ENCODE results near the gene TJP1. TPM values are rescaled to one million over a fixed set of nuclear protein-coding genes. Genes with fewer than 3 reads are reported as not detected.
"Not testable (repeated sequence)": the region's sequence is repeated elsewhere in the genome, so short reads cannot be mapped to it uniquely, and the experiment has no call there.

Gene TJP1
- total RNA-seq, 1 donor from 2014 or later = 76.2 TPM

DNA sequence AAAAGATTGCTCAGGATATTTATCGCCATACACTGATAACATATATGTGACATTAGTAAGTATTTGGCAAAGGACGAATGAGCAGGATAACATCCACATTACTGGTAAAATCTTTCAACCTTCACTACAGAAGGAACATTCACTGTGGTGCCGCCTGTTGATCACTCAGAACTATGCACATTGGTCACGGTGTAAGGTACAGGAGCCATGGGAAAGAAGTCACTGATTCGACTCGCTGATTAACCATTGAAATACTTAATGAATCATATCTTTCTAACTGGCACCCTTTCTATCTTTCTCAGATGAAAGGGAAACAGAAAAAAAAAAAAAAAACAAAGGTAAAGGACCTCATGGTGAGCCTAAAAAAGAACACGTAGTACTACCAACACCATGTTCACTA is 68.8 kb downstream of the TJP1 start:
- DNase-seq = no peak

DNA sequence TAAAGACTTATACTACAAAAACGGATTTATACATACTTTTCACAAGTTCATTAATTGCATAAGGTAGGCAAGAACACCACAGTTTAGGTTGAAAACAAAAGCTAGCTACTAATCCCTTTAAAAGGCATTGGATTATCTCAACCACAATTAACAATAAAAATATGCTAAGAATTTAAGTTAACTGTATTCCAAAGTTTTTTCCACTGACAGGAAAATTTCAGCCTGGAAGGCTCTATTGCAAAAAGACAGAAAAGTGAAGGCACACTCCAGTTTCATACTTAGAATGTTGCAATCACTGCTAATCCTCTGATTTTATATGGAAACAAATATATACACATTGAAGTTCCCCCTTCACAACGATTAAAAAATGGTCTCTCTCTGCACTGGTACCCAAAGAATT is 71.5 kb downstream of the TJP1 start:
- DNase-seq = no peak

DNA sequence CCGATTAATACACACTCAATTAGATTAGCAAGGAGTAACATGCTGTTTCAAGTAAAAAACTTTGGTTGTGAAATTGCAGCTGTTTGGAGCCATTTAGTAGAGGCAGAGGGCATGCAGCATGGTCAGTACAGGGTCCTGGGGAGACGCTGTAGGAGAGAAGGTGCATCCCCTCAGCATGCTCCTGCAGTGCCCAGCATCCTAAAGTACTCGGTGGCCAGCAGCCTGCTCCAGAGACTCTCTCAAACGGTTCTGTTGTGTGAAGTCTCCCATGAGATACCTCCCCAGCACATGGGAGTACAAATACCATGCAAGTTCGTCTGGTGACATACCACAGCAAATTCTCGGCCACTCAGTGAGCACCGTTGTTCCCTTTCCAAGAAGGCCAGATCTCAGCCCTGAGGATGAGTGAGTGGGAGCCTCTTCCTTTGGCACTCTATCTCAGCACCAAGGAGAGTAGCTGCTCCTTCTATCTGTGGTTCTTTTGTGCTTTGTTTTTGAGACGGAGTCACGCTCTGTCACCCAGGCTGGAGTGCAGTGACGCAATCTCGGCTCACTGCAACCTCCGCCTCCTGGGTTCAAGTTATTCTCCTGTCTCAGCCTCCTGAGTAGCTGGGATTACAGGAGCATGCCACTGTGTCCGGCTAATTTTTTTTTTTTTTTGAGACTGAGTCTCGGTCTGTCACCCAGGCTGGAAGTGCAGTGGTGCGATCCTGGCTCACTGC is 72.7 kb downstream of the TJP1 start:
- DNase-seq = no peak

DNA sequence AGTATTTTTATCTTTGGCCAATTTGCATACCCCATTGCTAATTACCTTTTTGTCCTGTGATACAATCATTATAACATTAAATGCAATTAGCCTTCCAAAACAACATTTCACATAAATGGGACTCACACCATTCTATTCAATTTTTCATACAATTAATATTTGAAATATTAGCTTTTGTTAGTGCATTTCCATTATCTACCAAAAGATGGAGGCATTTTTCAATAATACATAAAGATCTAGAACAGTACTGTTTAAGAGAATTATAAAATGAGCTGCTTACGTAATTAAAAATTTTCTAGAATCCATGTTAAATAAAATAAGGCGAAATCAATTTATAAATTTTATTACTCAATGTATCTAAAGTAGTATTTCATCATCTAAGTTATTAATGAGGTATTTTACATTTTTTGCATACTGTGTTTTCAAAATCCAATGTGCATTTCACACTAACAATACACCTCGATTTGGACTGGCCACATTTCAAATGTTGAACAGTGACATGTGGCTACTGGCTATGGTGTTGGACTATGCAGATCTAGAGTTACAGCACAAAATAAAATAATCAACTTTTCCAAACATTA is 74.3 kb downstream of the TJP1 start:
- DNase-seq = peak; percentile 37

DNA sequence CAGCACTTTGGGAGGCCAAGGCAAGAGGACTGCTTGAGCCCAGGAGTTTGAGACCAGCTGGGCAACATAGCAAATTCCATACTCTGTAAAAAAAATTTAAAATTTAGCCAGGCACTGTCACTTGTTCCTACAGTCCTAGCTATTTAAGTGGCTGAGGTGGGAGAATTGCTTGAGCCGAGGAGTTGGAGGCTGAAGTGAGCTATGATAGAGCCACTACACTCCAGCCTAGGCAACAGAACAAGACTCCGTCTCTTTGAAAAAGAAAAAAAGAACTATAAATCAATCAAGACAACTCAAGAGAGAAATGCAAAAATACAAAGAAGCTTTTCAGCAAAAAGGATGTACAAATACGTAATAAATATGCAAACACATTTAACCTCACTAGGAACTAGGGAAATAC is 78.8 kb downstream of the TJP1 start:
- no peak for DNase-seq

DNA sequence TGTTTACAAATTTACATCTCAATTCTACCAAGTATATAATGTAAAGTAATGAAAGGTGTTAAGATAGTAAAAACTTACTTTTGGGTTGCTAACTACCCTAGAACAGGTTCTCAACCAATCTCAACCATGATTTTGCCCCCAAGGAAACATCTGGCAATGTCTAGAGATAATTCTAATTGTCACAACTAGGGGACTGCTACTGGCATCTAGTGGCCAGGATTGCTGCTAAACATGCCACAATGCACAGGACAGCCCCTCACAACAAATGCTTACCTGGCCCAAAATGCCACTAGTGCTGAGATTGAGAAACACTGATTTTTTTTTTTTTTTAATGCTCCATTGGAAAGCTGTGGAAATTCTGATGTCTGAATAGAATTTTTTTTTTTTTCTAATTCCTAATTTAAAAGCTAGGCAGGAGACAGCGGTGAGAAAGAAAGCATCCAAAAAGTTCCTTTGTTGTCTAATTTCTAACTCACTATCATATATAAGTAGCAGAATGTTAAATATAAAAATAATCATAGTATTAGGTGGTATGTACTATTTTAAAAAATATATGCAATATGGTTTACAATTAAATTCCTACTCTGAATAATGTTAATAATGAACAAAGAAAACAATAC is 81.5 kb downstream of the TJP1 start:
- no peak for DNase-seq

DNA sequence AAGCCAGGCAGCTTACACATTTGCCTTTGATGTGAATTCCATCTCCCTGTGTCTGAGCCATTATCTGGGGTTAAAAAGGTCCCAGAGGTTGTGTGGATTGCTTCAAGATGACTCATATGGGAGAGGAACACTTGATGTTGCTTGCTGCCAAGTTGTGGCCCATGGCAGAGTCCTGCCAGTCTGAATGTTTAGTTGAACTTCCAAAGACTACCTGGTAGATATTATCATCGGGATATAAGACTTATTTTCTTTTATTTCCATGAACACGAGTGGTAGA is 85.6 kb downstream of the TJP1 start:
- no peak for DNase-seq

DNA sequence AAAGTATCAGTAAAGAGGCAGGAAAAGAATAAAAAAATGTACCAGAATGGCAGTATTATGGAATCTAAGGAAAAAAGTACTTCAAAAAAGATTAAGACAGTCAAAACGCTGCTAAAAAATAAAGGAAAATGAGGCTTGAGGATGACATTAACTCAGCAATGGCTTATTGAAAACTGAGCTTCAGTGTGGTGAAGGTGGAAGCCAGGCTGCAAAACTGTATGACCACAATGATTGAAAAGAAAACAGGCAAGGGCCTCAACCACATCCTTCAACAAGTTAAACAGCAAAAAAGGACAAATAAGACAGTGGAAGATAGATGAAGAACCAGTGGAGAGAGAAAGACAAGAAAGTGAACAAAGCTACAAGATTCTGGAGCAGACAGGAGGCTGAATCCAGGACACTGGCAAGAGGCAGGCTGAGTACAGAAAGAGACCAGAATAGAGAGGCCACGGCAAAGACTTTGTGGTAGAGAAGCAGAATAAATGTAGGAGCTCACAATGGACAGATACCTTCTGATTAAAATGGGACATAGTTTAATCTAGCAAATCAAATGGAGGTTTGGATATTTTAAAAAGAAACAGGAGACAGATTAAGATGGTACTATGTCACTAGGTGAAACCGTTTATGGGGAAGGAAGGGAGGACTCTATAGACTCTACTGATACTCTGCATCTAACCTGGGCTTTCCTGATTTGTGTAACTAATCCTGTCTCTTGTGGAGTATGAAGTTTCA is 86.1 kb downstream of the TJP1 start:
- DNase-seq = no peak

DNA sequence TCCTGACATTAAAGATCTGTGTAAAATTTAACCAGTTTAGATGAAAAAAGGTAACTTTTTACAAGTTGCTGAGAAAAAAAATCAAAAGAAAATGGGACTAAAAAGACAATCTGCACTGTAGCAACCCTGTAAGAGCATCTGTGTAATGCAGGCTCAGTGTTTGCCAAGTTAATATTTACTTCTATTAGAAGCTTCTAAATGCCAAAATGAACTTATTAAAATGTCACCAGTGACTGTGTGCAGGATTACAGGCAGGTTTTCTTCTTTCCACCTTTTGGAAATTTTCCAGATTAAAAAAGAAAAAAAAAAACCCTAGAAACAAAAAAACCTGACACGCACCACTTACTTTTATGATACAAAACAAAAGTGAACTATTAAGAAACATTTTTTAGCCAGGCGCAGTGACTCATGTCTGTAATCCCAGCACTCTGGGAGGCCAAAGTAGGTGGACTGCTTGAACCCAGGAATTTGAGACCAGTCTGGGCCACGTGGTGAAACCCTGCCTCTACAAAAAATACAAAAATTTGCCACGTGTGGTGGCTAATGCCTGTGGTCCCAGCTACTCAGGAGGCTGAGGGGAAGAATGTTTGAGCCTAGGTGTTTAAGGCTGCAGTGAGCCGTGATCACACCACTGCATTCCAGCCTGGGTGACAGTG is 87.2 kb downstream of the TJP1 start:
- DNase-seq = no peak

DNA sequence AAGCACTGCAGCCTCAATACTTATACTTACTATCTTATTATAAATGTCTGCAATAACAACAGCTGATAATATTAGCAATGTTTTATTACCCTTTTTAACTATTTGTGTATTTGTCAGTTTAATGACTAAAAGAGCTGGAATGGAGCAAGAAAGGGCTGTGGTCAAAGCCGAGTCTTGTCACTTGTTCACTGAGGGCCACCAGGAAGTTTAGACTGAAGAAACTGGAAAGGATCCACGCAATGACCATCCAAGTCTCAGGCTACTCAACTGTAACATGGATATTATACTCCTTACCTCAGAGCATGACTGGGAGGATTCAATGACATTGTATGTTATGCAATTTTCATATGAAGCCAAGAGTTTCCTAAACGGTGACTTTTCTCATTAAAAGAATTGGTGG is 90.4 kb downstream of the TJP1 start:
- DNase-seq = no peak

DNA sequence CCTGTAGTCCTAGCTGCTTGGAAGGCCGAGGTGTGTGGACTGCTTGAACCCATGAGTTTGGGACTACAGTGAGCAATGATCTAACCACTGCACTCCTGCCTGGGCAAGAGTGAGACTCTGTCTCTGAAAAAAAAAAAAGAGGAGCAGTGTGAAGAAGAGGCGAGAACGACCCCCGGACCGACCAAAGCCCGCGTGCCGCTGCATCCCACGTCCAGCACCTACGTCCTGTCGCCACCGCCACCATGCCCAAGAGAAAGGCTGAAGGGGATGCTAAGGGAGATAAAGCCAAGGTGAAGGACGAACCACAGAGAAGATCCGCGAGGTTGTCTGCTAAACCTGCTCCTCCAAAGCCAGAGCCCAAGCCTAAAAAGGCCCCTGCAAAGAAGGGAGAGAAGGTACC is 91.8 kb downstream of the TJP1 start:
- DNase-seq = not testable (repeated sequence)

DNA sequence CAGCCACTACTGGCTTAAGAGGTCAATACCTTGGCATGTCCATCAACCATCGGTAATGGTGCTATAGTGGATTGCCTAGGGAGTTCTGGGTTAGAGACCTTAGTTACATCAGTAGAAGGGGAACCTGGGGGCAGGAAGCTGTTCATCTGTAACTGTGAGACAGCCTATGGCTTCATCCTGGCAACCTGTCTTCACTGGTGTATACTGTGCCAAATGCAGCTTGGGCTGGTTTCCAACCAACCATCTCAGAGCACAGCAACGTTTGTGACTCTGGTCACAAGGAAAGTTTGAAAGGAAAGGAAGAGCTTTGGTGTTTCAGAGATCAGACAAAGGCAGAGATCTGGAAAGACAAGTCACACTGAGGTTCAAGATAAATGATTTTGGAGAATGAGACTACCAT is 93.8 kb downstream of the TJP1 start:
- DNase-seq = no peak

DNA sequence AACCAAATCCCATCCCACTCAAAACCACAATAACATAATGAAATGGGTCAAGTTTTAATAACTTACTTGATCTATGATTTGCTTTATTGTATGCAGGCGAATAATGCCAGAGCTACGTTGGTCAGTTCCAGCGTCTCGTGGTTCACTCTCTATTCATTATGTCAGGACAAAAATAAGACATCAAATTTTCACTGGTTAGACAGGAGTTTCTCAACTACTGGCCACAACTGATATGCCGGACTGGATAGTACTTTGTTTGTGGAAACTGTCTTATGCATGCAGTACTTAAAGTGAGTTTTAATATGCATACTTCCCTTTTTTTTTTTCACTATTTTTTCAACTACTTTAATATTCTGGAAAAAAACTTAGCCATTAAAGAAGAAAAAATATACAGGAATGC is 94.4 kb downstream of the TJP1 start:
- DNase-seq = no peak

DNA sequence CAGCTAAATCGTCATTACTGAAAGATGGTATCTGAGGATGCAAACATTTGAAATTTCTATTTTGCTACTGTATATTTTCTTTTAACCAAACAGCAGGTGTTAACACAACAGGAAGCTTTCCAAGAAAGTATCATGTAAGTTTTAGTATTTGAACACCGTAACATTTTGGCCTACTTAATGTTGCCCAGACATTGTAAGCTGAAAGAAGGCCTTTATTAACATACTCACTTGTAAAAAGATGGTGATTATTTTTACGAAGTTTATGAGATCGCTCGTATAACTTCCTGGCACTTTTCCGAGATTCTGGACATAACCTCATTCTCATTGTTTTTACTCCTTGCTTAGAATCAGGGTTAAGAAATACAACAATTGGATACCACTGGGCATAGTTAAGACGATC is 95.7 kb downstream of the TJP1 start:
- DNase-seq = no peak

DNA sequence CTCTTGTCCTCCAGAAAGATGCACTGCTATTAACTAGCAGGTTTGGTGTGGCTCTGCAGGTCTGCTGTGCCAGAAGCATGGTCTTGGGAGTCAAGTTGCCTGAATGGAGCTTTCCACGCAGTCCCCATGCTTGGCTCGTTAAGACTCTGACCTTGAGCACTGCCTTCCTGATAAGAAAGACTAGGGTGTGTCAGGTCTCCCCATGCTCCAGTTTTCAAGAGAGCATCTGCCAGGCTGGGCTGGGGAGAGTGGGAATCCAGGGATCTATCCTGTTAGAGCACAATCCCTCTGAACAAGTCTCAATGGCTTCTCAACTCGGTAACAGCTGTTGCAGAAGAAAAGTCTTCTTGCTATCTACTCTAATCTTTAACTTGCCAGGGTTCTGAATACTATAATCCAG is 98.2 kb downstream of the TJP1 start:
- no peak for DNase-seq

DNA sequence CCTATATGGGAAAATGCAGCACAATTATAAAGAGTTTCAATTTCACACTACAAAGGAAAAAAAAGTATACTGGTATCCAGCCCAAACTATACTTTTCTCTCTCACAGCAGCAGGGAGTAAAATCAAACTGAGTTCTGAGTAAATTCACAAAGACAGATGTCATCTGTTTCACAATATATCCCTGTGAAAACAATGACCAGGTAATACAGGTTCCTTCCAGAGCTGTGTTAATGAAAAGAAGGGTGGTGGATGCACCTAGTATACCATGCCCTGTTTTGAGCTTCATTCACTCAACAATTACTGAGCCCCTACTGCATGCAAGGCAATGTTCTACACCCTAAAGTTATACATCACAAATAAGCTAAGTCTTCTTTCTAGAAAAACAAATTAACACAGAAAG is 108.5 kb downstream of the TJP1 start:
- DNase-seq = no peak

DNA sequence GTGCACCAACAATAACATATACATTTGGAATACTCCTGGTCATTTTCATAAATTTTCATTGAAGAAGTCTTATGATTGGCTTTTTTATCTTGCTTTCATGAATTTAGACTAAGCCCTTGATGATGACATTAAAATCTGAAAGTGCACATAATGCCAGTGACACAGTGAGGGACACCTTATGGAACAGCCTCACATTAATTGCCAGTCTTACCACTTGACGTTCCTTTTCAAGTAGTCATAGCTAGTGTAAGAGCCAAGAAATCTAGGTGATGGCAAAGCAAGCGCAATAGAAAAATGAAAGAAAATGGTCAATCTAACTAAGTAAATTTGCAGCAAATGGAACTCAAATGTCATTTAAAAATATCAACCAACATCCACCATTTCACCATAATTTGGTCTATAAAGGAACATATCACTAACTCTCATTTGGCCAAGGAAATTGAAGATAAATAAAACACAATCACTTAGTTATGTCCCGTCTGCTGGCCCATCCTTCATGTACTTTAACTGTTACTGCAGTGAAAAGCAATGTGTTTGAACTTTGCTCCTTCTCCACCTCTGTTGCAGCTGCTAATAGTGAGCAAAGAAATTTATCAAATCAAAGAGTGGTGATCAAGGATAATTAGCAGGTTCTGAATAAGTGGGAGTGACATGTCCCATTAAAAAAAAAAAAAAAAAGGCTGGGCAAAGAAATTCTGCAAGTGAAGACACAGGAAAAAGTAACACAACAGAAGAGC is 110.0 kb downstream of the TJP1 start:
- no peak for DNase-seq

DNA sequence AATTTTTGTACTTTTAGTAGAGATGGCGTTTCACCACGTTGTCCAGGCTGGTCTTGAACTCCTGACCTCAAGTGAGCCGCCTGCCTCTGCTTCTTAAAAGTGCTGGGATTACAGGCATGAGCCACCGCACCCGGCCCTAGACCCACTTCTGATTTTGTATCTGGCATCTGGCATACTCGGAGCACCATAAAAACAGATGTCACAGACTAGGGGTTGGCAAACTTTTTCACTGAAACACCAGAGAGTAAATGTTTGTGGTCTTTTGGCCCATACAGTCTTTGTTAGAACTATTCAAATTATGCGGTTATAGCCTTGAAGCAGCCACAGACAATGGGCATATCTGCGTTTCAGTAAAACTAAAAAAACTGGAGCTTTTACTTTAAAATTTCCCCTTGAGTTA is 110.7 kb downstream of the TJP1 start:
- no peak for DNase-seq

DNA sequence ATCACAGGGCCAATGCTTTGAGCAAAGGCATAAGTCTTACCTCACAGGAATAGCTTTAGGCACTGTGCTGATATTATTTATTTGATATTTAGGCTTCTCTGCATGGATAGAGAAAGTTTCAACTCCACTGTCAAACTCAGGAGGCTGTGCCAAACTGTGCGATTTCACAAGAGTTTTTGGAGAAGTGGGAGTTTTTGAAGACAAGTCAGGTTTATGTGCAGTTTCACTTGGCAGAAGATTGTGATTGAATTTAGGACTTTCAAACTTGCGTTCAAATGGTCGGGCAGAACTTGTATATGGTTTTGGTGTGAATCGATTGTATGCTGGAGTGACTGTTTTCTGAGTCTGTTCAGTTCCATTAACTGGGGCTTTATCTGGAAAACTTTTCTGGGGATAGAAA is 113.7 kb downstream of the TJP1 start:
- no peak for DNase-seq

DNA sequence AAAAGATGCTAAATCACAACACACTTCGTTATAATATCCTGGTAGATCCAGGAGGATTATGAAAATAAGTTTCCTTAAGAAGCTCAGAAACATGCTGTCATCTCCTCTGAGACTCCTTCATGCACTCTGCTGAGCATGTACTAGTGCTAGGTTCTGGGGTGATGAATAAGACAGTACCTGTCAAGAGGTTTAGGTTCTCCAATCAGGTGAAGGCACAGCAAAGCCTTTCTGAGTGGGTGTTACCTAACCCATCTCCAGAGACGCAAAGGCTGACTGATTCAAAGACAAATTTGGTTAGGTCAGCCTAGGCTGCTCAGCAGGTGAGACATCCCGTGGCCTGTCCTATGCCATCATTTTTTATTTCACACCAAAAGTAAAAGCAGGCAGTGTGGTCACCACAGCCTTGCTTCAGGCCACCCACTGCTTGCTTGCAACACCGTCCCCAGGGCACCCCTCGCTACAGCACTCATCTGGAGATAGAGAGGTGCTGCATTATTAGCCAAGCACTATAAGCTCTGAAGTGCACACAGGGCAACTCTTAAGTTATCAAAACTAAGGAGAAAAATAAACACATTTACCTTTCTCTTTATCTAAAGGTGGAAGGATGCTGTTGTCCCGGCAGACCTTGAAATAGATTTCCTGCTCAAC is 117.2 kb downstream of the TJP1 start:
- DNase-seq = no peak

DNA sequence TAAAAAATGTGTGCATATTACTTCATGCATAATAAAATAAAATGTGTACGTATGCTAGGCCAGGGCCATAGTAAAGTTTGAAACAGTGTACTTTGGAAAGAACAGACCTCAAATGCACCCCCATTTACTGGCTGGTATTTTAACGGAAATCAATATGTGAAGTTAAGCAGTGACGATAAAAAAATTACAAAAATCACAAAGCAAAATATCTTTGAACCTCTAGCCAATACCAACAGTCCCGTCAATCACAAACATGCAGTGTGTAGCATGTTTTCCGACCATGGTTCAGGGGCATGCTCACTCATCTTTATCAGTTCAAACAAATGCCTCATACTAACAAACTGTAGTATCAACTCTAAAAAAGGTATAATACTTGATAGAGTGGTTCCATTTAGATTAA is 121.1 kb downstream of the TJP1 start:
- no peak for DNase-seq

DNA sequence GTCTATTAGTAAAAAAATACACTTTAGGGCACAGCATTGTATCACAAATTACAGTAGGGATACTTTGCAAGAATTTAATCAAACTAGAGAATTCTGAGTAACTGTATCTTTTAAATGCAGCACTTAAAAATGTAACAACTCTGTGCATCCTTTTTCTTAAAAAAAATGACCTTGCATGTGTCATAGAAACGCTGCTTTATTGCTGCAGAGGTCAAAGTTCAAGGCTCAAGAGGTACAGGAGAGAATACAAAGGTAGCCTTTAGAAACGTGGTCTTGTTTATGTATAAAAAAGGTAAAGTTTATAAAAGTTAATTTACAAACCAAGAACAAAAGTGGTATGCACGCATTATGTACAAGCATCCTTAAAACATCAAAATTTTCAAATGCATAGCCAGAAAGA is 122.0 kb downstream of the TJP1 start:
- DNase-seq = no peak
